Ovary (tissue), 9 donors: Measurements from ENCODE around the gene FARP1. TPM values are rescaled to one million over a fixed set of nuclear protein-coding genes. Genes with fewer than 3 reads are reported as not detected.
"Not testable (repeated sequence)": the region's sequence is repeated elsewhere in the genome, so short reads cannot be mapped to it uniquely, and the experiment has no call there.

Experiments
- DNase-seq, 5 donors: peaks; one replicate each; pipeline ENCODE4 v3.0.0-alpha.2; 2019 to 2020
- H3K27ac ChIP-seq, 2 donors: fragments of 200-600 bp; one replicate each; pipeline versions ENCODE4 v1.5.1 to v1.8.0; 2019 to 2022
- H3K27me3 ChIP-seq: fragments of 200-600 bp; one replicate; pipeline ENCODE4 v1.8.0; 2022
- H3K36me3 ChIP-seq: fragments of 200-600 bp; sonication (generic); one replicate; pipeline ENCODE4 v1.5.1; 2019
- H3K4me1 ChIP-seq: one replicate; pipeline ENCODE4 v1.8.1; 2013; ENCODE audit warnings: mild to moderate bottlenecking, moderate library complexity; ENCODE audit not compliant: insufficient read depth
- H3K4me3 ChIP-seq: fragments of 200-600 bp; sonication (generic); one replicate; pipeline ENCODE4 v1.5.1; 2017
- H3K9me3 ChIP-seq, 2 donors: fragments of 200-600 bp in 1 of 2; sonication (generic) in 1 of 2; one replicate each; pipeline versions ENCODE4 v1.5.1 to v1.8.1; 2013 to 2019; ENCODE audit warnings: mild to moderate bottlenecking in 1 of 2, moderate library complexity in 1 of 2
- CTCF ChIP-seq, 3 donors: fragments of 450-650 bp in 2 of 3; fragments of 200-600 bp in 1 of 3; IDR thresholded peaks; one replicate each; pipeline versions ENCODE4 v1.5.1 to v1.8.0; 2016 to 2022; ENCODE audit warnings: antibody characterized with exemption in 3 of 3, mild to moderate bottlenecking in 1 of 3
- EP300 ChIP-seq: sonication (generic); formaldehyde crosslinking; IDR thresholded peaks from one replicate; pipeline ENCODE4 v1.6.1; 2017; ENCODE audit warnings: antibody characterized with exemption
- POLR2A ChIP-seq: fragments of 450-650 bp; IDR thresholded peaks from one replicate; pipeline ENCODE4 v1.6.1; 2017; ENCODE audit warnings: antibody characterized with exemption, mild to moderate bottlenecking, moderate library complexity
- WGBS, 3 donors: extraction: QIAGEN DNeasy Blood & Tissue Kit in 1 of 3; methylation state at CpG; one replicate each; pipeline versions ENCODE4 v1.1.5 to v1.1.7; 2013 to 2017; 5-methylcytosine and 5-hydroxymethylcytosine counted together
- intact Hi-C, 4 donors: fragments of 100-400 bp; cut with DNase I; formaldehyde crosslinking; loops; one replicate each; pipeline versions ENCODE4 v1.11.0 to v1.15.1; 2022 to 2023
- polyA plus RNA-seq, 2 donors: library from polyadenylated mRNA; stranded (reverse); fragments of 200-250 nt in 1 of 2; fragments of 350-450 nt in 1 of 2; fragmentation: Illumina TruSeq in 1 of 2; extraction: RNeasy Lipid Tissue Mini Kit (QIAGEN cat#74804) in 1 of 2; gene quantifications; one replicate each; pipeline ENCODE4 v1.2.3, GENCODE V29; 2013 to 2014
- total RNA-seq, 7 donors: library from RNA; depleted of rRNA in 2 of 7; stranded (reverse); fragments of >200 nt in 2 of 7; fragmentation: NEBNext Ultra II Directional in 3 of 7; extraction: Animal tissue kit (Norgen Biotek cat#: 25700) in 3 of 7; gene quantifications; one replicate each; pipeline versions ENCODE4 v1.1.0 to v1.2.4, GENCODE V29; 2016 to 2023
- donor health status: DM: no; HTN: no; CAD: no; lungs with moderate emphysema.
- donor health status: DM: no; HTN: no; CAD: no.
- donor health status: Bipolar disorder and iron deficiency.
- donor health status: DM: yes; HTN: yes; CAD: no.
- donor health status: DM: no; HTN: no; CAD: no.
- donor health status: DM: yes; HTN: yes; CAD: no.

Gene FARP1
- total and polyA plus RNA-seq, 9 donors: 10.2 to 90.1 (median 35.6) TPM

GRCh38 chr13:98224557-98224956 lies 81.7 kb downstream of the FARP1 start:
- no peak overlapping the region for H3K4me3 ChIP-seq
- no peaks in the 10 kb centered on the region for H3K9me3 ChIP-seq
- no peaks in the 10 kb centered on the region for H3K36me3 ChIP-seq
- no peak for DNase-seq
- no peaks in the 10 kb centered on the region for H3K27me3 ChIP-seq
- peaks cover 12% of the 10 kb centered on the region for H3K4me1 ChIP-seq
- intact Hi-C loops: no loop called here
- H3K27ac ChIP-seq: no peak overlapping the region
- 82 to 93% (median 88%) methylated on average over 5 of the region's 5 CpGs for WGBS, 3 donors
- no peak for TF ChIP-seq POLR2A
- no peak for TF ChIP-seq EP300
- TF ChIP-seq CTCF (IDR thresholded peaks at IDR 0.05): no peak

GRCh38 chr13:98225036-98225940 lies 82.4 kb downstream of the FARP1 start:
- intact Hi-C loops: no loop called here
- TF ChIP-seq CTCF (IDR thresholded peaks at IDR 0.05): no peak
- TF ChIP-seq EP300: no peak
- no peak for TF ChIP-seq POLR2A
- DNase-seq: no peak
- Histone ChIP-seq H3K36me3 (no peaks in the 10 kb centered on the region), H3K9me3 (no peaks in the 10 kb centered on the region), H3K4me3 (no peak overlapping the region), H3K4me1 (peaks cover 9% of the 10 kb centered on the region), H3K27me3 (no peaks in the 10 kb centered on the region), H3K27ac (no peak overlapping the region)
- 87 to 97% (median 95%) methylated on average over 20 of the region's 20 CpGs for WGBS, 3 donors

- Histone ChIP-seq H3K27me3 (no peaks in the 10 kb centered on the region), H3K4me3 (no peak overlapping the region), H3K4me1 (peaks cover 6% of the 10 kb centered on the region), H3K27ac (no peak overlapping the region), H3K9me3 (no peaks in the 10 kb centered on the region), H3K36me3 (no peaks in the 10 kb centered on the region)
- no peak for TF ChIP-seq EP300
- TF ChIP-seq CTCF (IDR thresholded peaks at IDR 0.05): no peak
- TF ChIP-seq POLR2A: no peak
- intact Hi-C loops: no loop called here
- 31 to 67% (median 37%) methylated on average over 5 of the region's 5 CpGs for WGBS, 3 donors
- DNase-seq: no peak
Measured at GRCh38 chr13:98226496-98226895, 83.6 kb downstream of the FARP1 start.

- Histone ChIP-seq H3K4me3 (no peak overlapping the region), H3K9me3 (no peaks in the 10 kb centered on the region), H3K4me1 (peaks cover 3% of the 10 kb centered on the region), H3K27me3 (no peaks in the 10 kb centered on the region), H3K27ac (no peak overlapping the region), H3K36me3 (no peaks in the 10 kb centered on the region)
- DNase-seq: no peak
- WGBS, 3 donors: 40 to 61% (median 48%) methylated on average over 3 of the region's 3 CpGs
- no peak for TF ChIP-seq POLR2A
- TF ChIP-seq EP300: no peak
- intact Hi-C loops: no loop called here
Measured at GRCh38 chr13:98228661-98229341, 85.9 kb downstream of the FARP1 start.

GRCh38 chr13:98230762-98231161 lies 87.9 kb downstream of the FARP1 start:
- H3K27me3 ChIP-seq, intact Hi-C loops, H3K4me1 ChIP-seq, DNase-seq, H3K9me3 ChIP-seq, H3K36me3 ChIP-seq, H3K4me3 ChIP-seq, H3K27ac ChIP-seq: not testable (repeated sequence)
- WGBS, 3 donors: 95 to 97% (median 96%) methylated on average over 4 of the region's 4 CpGs
